HL-60 (cell line): ENCODE measurements around the gene EGFR.

ENCODE experiments used
- POLR2AphosphoS5 ChIP-seq: IDR thresholded peaks from 2 replicates; pipeline ENCODE4 v1.6.1; 2012; ENCODE audit warnings: low read depth
- TF ChIP-seq, protein P1 (sequence below): IDR thresholded peaks from 2 replicates; pipeline ENCODE4 v1.6.1; 2012; ENCODE audit warnings: low read depth; ENCODE audit not compliant: insufficient replicate concordance
- TF ChIP-seq, protein P2 (sequence below): IDR thresholded peaks from one replicate; pipeline ENCODE4 v1.5.1; 2011; ENCODE audit warnings: low read length, control low read depth, inconsistent platforms; ENCODE audit not compliant: insufficient read depth

DNA sequence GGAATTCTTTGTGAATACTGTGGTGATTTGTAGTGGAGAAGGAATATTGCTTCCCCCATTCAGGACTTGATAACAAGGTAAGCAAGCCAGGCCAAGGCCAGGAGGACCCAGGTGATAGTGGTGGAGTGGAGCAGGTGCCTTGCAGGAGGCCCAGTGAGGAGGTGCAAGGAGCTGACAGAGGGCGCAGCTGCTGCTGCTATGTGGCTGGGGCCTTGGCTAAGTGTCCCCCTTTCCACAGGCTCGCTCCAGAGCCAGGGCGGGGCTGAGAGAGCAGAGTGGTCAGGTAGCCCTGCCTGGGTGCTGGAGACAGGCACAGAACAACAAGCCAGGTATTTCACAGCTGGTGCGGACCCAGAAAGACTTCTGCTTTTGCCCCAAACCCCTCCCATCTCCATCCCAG lies 162.9 kb downstream of the EGFR start:
- TF ChIP-seq, protein P1, sequence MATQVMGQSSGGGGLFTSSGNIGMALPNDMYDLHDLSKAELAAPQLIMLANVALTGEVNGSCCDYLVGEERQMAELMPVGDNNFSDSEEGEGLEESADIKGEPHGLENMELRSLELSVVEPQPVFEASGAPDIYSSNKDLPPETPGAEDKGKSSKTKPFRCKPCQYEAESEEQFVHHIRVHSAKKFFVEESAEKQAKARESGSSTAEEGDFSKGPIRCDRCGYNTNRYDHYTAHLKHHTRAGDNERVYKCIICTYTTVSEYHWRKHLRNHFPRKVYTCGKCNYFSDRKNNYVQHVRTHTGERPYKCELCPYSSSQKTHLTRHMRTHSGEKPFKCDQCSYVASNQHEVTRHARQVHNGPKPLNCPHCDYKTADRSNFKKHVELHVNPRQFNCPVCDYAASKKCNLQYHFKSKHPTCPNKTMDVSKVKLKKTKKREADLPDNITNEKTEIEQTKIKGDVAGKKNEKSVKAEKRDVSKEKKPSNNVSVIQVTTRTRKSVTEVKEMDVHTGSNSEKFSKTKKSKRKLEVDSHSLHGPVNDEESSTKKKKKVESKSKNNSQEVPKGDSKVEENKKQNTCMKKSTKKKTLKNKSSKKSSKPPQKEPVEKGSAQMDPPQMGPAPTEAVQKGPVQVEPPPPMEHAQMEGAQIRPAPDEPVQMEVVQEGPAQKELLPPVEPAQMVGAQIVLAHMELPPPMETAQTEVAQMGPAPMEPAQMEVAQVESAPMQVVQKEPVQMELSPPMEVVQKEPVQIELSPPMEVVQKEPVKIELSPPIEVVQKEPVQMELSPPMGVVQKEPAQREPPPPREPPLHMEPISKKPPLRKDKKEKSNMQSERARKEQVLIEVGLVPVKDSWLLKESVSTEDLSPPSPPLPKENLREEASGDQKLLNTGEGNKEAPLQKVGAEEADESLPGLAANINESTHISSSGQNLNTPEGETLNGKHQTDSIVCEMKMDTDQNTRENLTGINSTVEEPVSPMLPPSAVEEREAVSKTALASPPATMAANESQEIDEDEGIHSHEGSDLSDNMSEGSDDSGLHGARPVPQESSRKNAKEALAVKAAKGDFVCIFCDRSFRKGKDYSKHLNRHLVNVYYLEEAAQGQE: no peak
- TF ChIP-seq, protein P2, sequence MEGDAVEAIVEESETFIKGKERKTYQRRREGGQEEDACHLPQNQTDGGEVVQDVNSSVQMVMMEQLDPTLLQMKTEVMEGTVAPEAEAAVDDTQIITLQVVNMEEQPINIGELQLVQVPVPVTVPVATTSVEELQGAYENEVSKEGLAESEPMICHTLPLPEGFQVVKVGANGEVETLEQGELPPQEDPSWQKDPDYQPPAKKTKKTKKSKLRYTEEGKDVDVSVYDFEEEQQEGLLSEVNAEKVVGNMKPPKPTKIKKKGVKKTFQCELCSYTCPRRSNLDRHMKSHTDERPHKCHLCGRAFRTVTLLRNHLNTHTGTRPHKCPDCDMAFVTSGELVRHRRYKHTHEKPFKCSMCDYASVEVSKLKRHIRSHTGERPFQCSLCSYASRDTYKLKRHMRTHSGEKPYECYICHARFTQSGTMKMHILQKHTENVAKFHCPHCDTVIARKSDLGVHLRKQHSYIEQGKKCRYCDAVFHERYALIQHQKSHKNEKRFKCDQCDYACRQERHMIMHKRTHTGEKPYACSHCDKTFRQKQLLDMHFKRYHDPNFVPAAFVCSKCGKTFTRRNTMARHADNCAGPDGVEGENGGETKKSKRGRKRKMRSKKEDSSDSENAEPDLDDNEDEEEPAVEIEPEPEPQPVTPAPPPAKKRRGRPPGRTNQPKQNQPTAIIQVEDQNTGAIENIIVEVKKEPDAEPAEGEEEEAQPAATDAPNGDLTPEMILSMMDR: no peak
- no peak for TF ChIP-seq POLR2AphosphoS5
